AG09319 (cell line): ENCODE measurements around the gene ESF1.

ENCODE experiments used
- DNase-seq: peaks from one replicate; pipeline ENCODE4 v3.0.0-alpha.2; 2010; ENCODE audit warnings: low read depth; ENCODE audit errors: extremely low read depth
- TF ChIP-seq, protein P1 (sequence below): IDR thresholded peaks from 2 replicates; pipeline ENCODE4 v1.5.1; 2011; ENCODE audit warnings: low read depth, mild to moderate bottlenecking, inconsistent platforms, low read length, moderate library complexity

ESF1 gene

DNA sequence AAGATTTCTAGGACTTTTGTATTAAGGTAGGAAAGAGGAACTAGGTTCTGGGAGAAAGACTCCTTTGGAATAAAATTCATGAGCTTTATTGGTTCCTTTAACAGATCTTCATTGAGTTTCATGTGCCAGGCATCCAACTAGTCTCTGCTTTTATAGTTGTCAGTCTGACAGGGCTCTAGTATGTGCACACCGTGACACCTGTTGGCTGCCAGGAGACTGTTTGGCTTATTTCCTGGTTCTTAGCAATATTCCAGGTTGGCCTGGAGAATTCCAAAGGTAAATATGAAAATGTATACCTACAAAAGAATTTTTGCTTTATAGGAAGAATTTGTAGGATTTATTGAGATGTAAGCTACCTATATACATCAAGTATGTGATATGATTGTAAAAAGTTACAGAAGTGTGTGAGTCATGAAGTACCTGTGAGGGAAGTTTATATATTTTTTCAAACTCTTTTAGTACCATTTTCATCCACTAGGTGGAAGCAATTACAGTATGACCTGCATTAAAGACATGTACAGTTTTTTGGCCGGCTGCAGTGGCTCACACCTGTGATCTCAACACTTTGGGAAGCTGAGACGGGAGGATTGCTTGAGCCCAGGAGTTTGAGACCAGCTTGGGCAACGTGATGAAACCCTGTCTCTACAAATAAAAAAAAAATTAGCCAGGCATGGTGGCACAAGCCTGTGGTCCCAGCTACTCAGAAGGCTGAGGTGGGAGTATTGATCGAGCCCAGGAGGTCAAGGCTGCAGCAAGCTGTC is 35.3 kb upstream of the ESF1 start:
- TF ChIP-seq, protein P1, sequence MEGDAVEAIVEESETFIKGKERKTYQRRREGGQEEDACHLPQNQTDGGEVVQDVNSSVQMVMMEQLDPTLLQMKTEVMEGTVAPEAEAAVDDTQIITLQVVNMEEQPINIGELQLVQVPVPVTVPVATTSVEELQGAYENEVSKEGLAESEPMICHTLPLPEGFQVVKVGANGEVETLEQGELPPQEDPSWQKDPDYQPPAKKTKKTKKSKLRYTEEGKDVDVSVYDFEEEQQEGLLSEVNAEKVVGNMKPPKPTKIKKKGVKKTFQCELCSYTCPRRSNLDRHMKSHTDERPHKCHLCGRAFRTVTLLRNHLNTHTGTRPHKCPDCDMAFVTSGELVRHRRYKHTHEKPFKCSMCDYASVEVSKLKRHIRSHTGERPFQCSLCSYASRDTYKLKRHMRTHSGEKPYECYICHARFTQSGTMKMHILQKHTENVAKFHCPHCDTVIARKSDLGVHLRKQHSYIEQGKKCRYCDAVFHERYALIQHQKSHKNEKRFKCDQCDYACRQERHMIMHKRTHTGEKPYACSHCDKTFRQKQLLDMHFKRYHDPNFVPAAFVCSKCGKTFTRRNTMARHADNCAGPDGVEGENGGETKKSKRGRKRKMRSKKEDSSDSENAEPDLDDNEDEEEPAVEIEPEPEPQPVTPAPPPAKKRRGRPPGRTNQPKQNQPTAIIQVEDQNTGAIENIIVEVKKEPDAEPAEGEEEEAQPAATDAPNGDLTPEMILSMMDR = peak; percentile 42
- no peak for DNase-seq

DNA sequence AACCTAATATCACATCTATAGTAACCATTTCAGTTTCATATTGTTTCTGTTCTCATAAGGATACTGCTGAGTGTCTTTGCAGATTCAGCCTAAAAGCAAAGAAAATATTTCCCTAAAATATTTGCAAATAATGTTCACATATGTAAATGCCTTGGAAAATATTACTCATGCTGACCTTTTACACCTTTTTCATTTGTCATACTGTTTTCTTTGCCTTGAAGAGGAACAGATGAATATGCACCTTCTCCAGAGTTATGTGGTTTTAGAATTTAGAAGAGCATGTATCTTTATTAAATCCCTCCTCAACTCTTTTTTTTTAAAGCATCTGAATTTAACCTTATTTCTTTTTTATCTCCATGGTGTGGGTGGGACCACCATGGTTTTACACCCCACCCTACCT is 32.6 kb upstream of the ESF1 start:
- TF ChIP-seq, protein P1 = no peak
- DNase-seq = no peak

DNA sequence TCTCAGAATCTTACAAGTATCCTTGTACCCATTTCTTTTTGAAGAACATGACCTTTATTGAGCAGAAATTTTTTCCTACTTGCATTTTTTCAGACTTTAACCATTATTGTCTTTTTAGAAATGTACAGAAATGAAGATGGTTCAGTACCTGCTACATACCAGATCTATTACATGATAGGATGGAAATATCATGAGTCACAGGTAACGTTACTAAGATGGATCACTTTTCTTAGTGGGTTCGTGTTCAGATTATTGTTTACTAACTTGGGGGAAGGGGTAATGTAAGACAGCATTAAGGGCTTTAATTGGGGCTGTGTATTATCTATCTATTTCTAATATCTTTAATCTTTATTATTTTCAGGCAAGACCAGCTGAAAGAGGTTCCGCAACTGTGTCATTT is 32.0 kb upstream of the ESF1 start:
- TF ChIP-seq, protein P1 = no peak
- DNase-seq = no peak

DNA sequence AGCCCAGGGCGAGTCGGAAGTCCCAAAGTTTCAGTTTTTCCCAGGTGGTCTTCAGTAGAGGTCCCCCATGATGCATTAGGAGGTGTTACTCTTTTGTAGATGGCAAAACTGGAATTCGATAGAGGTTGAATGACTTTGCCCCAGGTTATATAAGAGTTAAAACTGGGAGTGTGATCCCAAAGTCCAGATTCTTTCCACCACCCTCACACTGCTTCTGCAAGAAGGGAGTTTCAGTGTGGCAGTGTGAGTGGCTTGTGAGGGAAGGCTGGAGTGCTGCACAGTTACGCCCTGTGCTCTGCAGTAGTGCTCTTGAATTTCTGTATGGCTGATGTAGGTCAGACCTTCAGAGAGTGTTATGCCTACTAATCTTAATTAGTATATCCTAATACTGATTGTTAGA is 30.0 kb upstream of the ESF1 start:
- TF ChIP-seq, protein P1 = no peak
- no peak for DNase-seq

DNA sequence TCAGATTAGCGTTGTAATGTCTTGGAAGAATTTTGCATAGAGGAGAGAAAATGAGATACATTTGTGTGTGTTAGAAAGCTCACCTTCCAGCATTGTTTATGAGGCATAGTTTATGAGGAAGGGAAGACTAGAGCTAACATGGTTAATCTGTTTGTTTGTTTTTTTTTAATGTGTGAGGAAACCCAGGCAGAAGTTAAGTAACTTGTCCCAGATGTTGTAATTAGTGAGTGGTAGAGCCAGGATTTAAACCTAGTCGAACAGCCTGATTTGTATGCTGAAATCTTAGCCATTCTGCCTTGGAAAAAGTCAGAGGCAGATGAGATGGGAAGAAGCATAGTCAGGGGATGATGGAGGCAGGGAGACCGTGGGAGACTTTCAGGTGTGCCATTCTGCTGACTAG is 29.2 kb upstream of the ESF1 start:
- TF ChIP-seq, protein P1 = no peak
- no peak for DNase-seq

DNA sequence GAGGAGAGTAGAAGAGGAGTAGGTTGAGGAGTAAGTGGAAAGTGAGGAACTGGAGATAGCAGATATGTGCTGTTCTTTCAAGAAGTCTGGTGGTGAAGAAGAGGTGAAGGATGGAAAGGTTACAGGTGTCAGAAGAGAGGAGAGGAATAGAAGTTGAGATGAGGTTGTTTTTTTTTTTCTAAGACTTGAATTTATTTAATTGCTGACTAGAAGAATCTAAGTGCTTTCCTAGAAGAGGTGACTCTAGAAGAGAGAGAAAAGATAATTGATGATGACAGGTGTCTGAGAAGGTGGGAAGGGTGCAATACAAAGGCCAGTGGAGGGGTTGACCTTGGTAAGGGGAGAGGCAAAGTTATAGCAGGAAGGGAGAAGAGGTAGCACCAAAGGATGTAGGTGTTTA is 25.7 kb upstream of the ESF1 start:
- DNase-seq = no peak
- TF ChIP-seq, protein P1 = no peak

DNA sequence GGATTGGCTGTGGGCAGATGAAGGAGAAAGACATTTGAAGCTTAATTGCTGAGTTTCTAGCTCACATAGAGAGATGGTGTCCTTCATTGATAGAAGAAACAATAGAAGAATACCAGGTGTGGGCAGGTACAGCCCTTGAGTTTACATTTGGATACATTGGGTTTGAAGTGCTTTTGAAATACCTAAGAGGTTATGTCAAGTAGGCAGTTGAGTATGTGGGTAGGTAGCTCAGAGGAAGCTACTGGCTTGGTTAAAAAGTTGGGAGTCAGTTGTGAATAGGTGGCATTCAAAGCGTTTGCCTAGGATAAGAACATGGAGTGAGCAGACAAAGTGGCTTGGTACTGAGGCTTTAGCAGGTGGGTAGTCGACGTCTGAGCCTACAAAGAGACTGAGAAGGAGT is 25.1 kb upstream of the ESF1 start:
- TF ChIP-seq, protein P1 = no peak
- no peak for DNase-seq
